Body of pancreas (tissue), 4 donors: ENCODE measurements around the gene SSH2.

Experiments
- CTCF ChIP-seq, 7 experiments: fragments of 450-650 bp in 4 of 7; fragments of 200-600 bp in 3 of 7; sonication (generic) in 3 of 7; IDR thresholded peaks; one replicate each; pipeline ENCODE4 v1.5.1; 2016 to 2019; ENCODE audit warnings: antibody characterized with exemption in 7 of 7
- POLR2A ChIP-seq, 3 donors: fragments of 450-650 bp; IDR thresholded peaks; one replicate each; pipeline ENCODE4 v1.6.1; 2016; ENCODE audit warnings: antibody characterized with exemption in 3 of 3, mild to moderate bottlenecking in 2 of 3

GRCh38 chr17:29622337-29623282, 307.4 kb downstream of the SSH2 start, which contains the start of gene CORO6:
- TF ChIP-seq CTCF (IDR thresholded peaks at IDR 0.05) (no peak), POLR2A (IDR thresholded peaks at IDR 0.05) (no peak)
